ENCODE results near the gene ILF3. TPM values are rescaled to one million over a fixed set of nuclear protein-coding genes. Genes with fewer than 3 reads are reported as not detected.

Gene ILF3
- total RNA-seq, 6 experiments from 2014 or later = 227 to 298 (median 277) TPM

DNA sequence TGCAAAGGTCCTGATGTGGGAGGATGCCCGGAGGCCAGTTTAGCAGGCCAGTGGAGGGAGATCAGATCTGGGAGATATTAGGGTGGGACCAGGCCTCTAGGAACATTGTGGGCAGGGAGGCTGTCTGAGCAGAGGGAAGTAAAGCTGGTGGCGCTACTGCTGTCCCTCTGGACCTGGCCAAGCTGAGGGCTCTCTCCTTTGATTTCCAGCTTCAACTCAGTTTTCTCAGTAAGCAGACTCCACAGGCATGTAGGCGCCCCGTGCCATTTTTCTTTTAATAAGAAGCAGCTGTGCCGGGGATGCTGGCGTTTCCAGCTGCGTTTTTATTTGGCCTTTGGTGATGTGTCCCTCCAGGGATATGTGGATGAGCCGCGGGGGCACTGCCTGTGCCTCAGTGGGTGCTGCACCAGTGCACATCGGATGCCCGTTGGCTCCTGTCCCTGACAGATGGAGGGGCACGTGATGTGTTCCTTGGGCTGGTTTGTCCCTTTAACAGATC is 70.5 kb downstream of the ILF3 start:
- H3K27ac Mint-ChIP-seq = peak overlapping the region; percentile 48
- TF ChIP-seq, protein P1, sequence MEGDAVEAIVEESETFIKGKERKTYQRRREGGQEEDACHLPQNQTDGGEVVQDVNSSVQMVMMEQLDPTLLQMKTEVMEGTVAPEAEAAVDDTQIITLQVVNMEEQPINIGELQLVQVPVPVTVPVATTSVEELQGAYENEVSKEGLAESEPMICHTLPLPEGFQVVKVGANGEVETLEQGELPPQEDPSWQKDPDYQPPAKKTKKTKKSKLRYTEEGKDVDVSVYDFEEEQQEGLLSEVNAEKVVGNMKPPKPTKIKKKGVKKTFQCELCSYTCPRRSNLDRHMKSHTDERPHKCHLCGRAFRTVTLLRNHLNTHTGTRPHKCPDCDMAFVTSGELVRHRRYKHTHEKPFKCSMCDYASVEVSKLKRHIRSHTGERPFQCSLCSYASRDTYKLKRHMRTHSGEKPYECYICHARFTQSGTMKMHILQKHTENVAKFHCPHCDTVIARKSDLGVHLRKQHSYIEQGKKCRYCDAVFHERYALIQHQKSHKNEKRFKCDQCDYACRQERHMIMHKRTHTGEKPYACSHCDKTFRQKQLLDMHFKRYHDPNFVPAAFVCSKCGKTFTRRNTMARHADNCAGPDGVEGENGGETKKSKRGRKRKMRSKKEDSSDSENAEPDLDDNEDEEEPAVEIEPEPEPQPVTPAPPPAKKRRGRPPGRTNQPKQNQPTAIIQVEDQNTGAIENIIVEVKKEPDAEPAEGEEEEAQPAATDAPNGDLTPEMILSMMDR (IDR thresholded peaks at IDR 0.05) = 0 out of 2 replicates have a peak, but pooled peaks have one; percentile 15
- no peaks in the 10 kb centered on the region for H3K9me3 Mint-ChIP-seq
- peak; percentile 5 for DNase-seq
- H3K4me1 Mint-ChIP-seq (ENCODE audit: low read depth) = peaks cover 29% of the 10 kb centered on the region
- H3K27me3 Mint-ChIP-seq (ENCODE audit: insufficient read depth) = no peaks in the 10 kb centered on the region; the same call in 1 of the 2 replicates
- H3K4me3 Mint-ChIP-seq = no peak overlapping the region; the same call in 1 of the 2 replicates
- peaks cover 19% of the 10 kb centered on the region for H3K36me3 Mint-ChIP-seq (ENCODE audit: low read depth)

DNA sequence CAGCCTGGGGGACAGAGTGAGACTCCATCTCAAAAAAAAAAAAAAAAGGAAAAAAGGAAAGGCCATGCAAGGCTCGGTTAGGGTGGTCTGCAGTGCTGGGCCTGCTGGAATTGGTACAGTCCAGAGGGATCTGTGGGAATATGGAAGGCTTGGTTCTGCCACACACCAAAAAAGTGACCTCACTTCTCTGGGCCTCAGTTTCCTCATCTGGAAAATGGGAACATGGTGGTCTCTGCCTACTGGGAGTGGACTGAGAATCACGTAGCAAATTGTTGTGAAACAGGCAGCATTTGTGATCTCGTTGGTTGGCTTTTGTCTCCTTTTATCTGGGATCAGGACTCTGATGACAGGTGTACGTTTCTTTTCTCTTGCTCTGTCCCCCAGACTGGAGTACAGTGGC is 71.3 kb downstream of the ILF3 start:
- TF ChIP-seq, protein P1 (IDR thresholded peaks at IDR 0.05) = no peak
- Mint-ChIP-seq H3K27ac (no peak overlapping the region), H3K36me3 (ENCODE audit: low read depth) (peaks cover 19% of the 10 kb centered on the region), H3K4me3 (no peak overlapping the region), H3K9me3 (no peaks in the 10 kb centered on the region), H3K27me3 (ENCODE audit: insufficient read depth) (no peaks in the 10 kb centered on the region), H3K4me1 (ENCODE audit: low read depth) (peaks cover 24% of the 10 kb centered on the region)
- no peak for DNase-seq

DNA sequence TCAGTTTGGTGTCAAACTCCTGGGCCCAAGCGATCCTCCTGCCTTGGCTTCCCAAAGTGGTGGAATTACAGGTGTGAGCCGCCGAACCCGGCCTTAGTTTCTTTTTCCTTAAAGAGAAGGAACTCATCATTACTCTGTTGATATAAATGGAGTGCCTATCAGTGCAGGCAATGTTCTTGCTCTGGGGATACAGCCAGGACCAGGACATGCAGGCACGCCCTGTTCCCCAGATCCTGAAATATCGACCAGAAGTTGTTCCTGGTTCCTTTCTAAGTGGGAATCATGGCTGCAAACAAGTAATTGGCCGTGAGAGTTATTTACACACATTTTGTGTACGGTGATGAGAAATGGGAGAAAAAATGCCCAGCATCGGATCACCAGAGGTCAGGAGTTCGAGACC is 72.1 kb downstream of the ILF3 start:
- TF ChIP-seq, protein P1 (IDR thresholded peaks at IDR 0.05) = no peak
- Mint-ChIP-seq H3K4me3 (no peak overlapping the region), H3K27ac (no peak overlapping the region), H3K4me1 (ENCODE audit: low read depth) (peaks cover 24% of the 10 kb centered on the region), H3K27me3 (ENCODE audit: insufficient read depth) (no peaks in the 10 kb centered on the region), H3K36me3 (ENCODE audit: low read depth) (peaks cover 19% of the 10 kb centered on the region), H3K9me3 (no peaks in the 10 kb centered on the region)
- no peak for DNase-seq

DNA sequence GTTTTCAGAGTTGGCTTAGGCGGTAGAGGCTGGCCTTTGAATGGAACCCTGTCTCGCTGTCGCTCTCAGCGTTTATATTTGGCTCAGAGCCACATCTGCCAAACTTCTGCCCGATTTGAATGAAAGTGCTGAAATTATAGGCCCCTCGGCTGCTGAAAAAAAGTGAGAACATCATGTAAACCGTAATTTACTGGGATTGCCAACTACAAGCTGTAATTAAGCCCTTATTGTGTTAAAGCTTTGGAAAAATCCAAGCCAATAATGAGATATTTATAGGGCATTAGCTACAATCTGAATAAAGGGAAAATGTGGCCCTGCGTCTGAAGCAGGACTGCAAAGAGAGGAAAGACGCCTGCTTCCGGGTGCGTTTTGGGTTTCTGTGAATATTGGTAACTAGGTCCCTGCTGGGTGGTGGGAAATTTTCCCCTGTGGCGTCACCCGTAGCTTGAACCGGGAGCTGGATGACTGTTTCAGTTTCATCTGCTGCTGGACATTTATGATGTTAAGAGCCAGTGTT is 73.6 kb downstream of the ILF3 start:
- Mint-ChIP-seq H3K9me3 (no peaks in the 10 kb centered on the region), H3K4me3 (no peak overlapping the region), H3K36me3 (ENCODE audit: low read depth) (peaks cover 19% of the 10 kb centered on the region), H3K27ac (no peak overlapping the region; the same call in 1 of the 2 replicates), H3K4me1 (ENCODE audit: low read depth) (peaks cover 24% of the 10 kb centered on the region), H3K27me3 (ENCODE audit: insufficient read depth) (no peaks in the 10 kb centered on the region)
- TF ChIP-seq, protein P1 (IDR thresholded peaks at IDR 0.05) = no peak
- no peak for DNase-seq

DNA sequence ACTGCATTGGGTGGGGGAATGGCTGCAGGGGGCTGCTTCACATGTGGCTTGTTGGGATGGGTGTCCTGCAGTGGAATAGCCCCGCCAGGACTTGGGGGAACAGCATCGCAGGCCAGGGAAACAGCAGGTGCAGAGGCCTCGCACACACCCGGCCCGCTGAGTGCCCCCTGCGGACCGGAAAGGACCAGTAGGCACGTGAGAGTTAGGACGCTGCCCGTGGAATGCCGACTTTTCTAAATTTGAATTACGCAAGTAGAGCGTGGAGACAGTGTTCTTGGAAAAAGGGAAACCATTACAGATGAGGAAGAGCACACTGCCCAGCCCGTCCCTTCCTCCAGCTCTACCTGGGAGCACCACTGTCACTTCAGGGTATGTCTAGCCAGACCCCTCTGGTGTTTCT is 75.3 kb downstream of the ILF3 start:
- Mint-ChIP-seq H3K27ac (no peak overlapping the region), H3K36me3 (ENCODE audit: low read depth) (peaks cover 19% of the 10 kb centered on the region), H3K4me1 (ENCODE audit: low read depth) (peaks cover 15% of the 10 kb centered on the region), H3K9me3 (no peaks in the 10 kb centered on the region), H3K27me3 (ENCODE audit: insufficient read depth) (no peaks in the 10 kb centered on the region), H3K4me3 (no peak overlapping the region)
- TF ChIP-seq, protein P1 (IDR thresholded peaks at IDR 0.05) = no peak
- DNase-seq = no peak

All from HFFc6 (cell line).